Peyer's patch (tissue), 4 donors: ENCODE results near the gene ZNF132.

ENCODE experiments used
- POLR2A ChIP-seq, 2 donors: fragments of 450-650 bp; IDR thresholded peaks; one replicate each; pipeline ENCODE4 v1.5.1; 2017; ENCODE audit warnings: antibody characterized with exemption in 2 of 2, mild to moderate bottlenecking in 2 of 2, moderate library complexity in 2 of 2
- TF ChIP-seq, protein P1 (sequence below), 6 experiments: fragments of 450-650 bp in 4 of 6; fragments of 200-600 bp in 2 of 6; sonication (generic) in 1 of 6; IDR thresholded peaks; one replicate each; pipeline ENCODE4 v1.5.1; 2017 to 2019; ENCODE audit warnings: antibody characterized with exemption in 6 of 6, mild to moderate bottlenecking in 3 of 6, moderate library complexity in 1 of 6

- TF ChIP-seq, protein P1, sequence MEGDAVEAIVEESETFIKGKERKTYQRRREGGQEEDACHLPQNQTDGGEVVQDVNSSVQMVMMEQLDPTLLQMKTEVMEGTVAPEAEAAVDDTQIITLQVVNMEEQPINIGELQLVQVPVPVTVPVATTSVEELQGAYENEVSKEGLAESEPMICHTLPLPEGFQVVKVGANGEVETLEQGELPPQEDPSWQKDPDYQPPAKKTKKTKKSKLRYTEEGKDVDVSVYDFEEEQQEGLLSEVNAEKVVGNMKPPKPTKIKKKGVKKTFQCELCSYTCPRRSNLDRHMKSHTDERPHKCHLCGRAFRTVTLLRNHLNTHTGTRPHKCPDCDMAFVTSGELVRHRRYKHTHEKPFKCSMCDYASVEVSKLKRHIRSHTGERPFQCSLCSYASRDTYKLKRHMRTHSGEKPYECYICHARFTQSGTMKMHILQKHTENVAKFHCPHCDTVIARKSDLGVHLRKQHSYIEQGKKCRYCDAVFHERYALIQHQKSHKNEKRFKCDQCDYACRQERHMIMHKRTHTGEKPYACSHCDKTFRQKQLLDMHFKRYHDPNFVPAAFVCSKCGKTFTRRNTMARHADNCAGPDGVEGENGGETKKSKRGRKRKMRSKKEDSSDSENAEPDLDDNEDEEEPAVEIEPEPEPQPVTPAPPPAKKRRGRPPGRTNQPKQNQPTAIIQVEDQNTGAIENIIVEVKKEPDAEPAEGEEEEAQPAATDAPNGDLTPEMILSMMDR (IDR thresholded peaks at IDR 0.05): no peak
- TF ChIP-seq POLR2A (IDR thresholded peaks at IDR 0.05): no peak
Observed at GRCh38 chr19:58477130-58477529, 37.2 kb upstream of the ZNF132 start.
